OCI-LY7 (cell line): Measurements from ENCODE around the gene TEX22. TPM values are rescaled to one million over a fixed set of nuclear protein-coding genes. Genes with fewer than 3 reads are reported as not detected.

Experiments used
- BruUV-seq: library from RNA; stranded (reverse); fragments of 400-500 nt; replicated peaks from 2 replicates; lab custom pipeline; 2021; lab: Mats Ljungman, UMichigan
- CTCF ChIA-PET: fragments of 300-600 bp; sonication (Branson Sonifier 250); formaldehyde crosslinking; loops from one replicate; lab custom pipeline; 2022; ENCODE audit warnings: antibody characterized with exemption; ENCODE audit not compliant: unreplicated experiment; lab: Charles Lee
- POLR2A ChIA-PET: fragments of 300-600 bp; sonication (Branson Sonifier 250); formaldehyde crosslinking; loops from one replicate; lab custom pipeline; 2022; ENCODE audit warnings: antibody characterized with exemption; lab: Charles Lee
- DNase-seq: peaks from one replicate; pipeline ENCODE4 v3.0.0-alpha.2; 2015; ENCODE audit warnings: low spot score
- H2AFZ ChIP-seq: fragments of 200-600 bp; sonication (generic), shearing (Covaris generic); 2 replicates; pipeline ENCODE4 v1.6.1; 2014; ENCODE audit warnings: mild to moderate bottlenecking, antibody characterized with exemption, low read length, moderate library complexity
- H3K27ac ChIP-seq: fragments of 200-600 bp; sonication (generic); 2 replicates; pipeline ENCODE4 v1.5.1; 2014; ENCODE audit warnings: mixed run types, low read depth, mild to moderate bottlenecking, moderate library complexity, low read length, inconsistent platforms; ENCODE audit not compliant: poor library complexity, severe bottlenecking
- H3K36me3 ChIP-seq: fragments of 200-600 bp; sonication (generic); 2 replicates; pipeline ENCODE4 v1.6.1; 2014; ENCODE audit warnings: mild to moderate bottlenecking, antibody characterized with exemption, low read length, moderate library complexity, mixed read lengths; ENCODE audit not compliant: insufficient read depth
- H3K4me1 ChIP-seq: fragments of 200-600 bp; sonication (generic); 2 replicates; pipeline ENCODE4 v1.5.1; 2014; ENCODE audit warnings: mild to moderate bottlenecking, low read length; ENCODE audit not compliant: insufficient read depth, poor library complexity, severe bottlenecking
- H3K4me2 ChIP-seq: fragments of 200-600 bp; sonication (generic); 2 replicates; pipeline ENCODE4 v1.6.1; 2014; ENCODE audit warnings: mild to moderate bottlenecking, low read length
- H3K4me3 ChIP-seq: fragments of 200-600 bp; sonication (generic); 2 replicates; pipeline ENCODE4 v1.5.1; 2014; ENCODE audit warnings: mild to moderate bottlenecking, low read depth, low read length; ENCODE audit not compliant: poor library complexity, severe bottlenecking
- H3K79me2 ChIP-seq: fragments of 200-600 bp; sonication (generic); 2 replicates; pipeline ENCODE4 v1.6.1; 2016; ENCODE audit warnings: low read depth, mild to moderate bottlenecking, low read length, moderate library complexity, mixed read lengths; ENCODE audit not compliant: insufficient read depth
- H3K9me2 ChIP-seq: fragments of 200-600 bp; sonication (generic); 2 replicates; pipeline ENCODE4 v1.6.1; 2016; ENCODE audit warnings: mild to moderate bottlenecking, low read length, mixed read lengths; ENCODE audit not compliant: insufficient read depth
- H3K9me3 ChIP-seq: fragments of 200-600 bp; sonication (generic); 2 replicates; pipeline ENCODE4 v1.6.1; 2014; ENCODE audit warnings: mild to moderate bottlenecking, mixed run types, low read length, mixed read lengths
- H4K20me1 ChIP-seq: fragments of 200-600 bp; sonication (generic); 2 replicates; pipeline ENCODE4 v1.6.1; 2014; ENCODE audit warnings: mild to moderate bottlenecking, antibody characterized with exemption, low read length, moderate library complexity, mixed read lengths; ENCODE audit not compliant: insufficient read depth
- EZH2phosphoT487 ChIP-seq: fragments of 200-600 bp; sonication (generic); IDR thresholded peaks from 2 replicates; pipeline ENCODE4 v1.6.1; 2018; ENCODE audit warnings: low read depth, borderline replicate concordance, mild to moderate bottlenecking, mixed run types, antibody characterized with exemption, low read length, moderate library complexity, mixed read lengths
- intact Hi-C: fragments of 100-400 bp; cut with micrococcal nuclease; formaldehyde crosslinking; loops from one replicate; pipeline ENCODE4 v1.10.0; 2022; ENCODE audit not compliant: unreplicated experiment
- total RNA-seq, 2 experiments: library from RNA; depleted of rRNA in 1 of 2; stranded (reverse); fragments of >200 nt in 1 of 2; shearing (Covaris generic) in 1 of 2; gene quantifications; 2 replicates each; pipeline ENCODE4 v1.2.3, GENCODE V29; 2014 to 2022
- TF ChIP-seq, protein P1 (sequence below): fragments of 200-600 bp; sonication (generic); conservative IDR thresholded peaks from 2 replicates; pipeline ENCODE4 v1.5.1; 2014; ENCODE audit warnings: mild to moderate bottlenecking, antibody characterized with exemption, low read length, moderate library complexity, mixed read lengths

Gene TEX22
- total RNA-seq, 2 experiments from 2014 or later, result 1.3 to 9.2 TPM

DNA sequence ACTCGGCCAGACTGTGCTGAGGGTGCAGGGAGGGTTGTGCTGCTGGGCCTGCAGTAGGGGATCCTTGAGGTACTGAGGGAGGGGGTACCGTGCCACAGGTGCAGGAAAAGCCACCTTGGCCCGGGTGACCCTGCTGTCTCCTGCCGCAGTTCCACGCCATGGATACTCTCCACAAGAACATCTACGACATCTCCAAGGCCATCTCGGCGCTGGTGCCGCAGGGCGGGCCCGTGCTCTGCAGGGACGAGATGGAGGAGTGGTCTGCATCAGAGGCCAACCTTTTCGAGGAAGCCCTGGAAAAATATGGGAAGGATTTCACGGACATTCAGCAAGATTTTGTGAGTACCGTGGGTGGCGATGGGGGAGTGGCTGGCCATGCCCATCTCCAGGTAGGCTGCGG is 62.3 kb downstream of the TEX22 start:
- H4K20me1 ChIP-seq, result no peaks in the 10 kb centered on the region
- H3K36me3 ChIP-seq, result peaks cover 61% of the 10 kb centered on the region

DNA sequence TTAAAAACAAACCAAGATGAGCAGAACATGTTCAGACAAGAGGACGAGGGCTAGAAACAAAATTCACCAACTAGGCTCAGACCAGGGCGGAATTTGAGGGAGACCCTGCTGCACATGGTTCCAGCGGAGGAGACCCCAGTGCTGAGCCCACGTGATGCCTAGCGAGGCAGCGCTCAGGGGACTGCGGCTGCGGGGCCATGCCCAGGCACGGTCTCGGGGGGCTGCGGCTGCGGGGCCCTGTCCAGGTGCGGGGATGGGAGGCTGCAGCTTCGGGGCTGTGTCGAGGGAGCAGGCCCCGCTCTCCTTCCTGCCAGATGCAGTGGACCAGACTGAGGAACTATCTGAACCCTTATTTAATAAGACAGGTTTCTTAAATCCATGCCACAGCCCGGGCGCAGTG is 63.6 kb downstream of the TEX22 start:
- H2AFZ ChIP-seq, result no peak overlapping the region
- DNase-seq, result no peak
- no peak overlapping the region for H3K4me3 ChIP-seq
- H3K4me2 ChIP-seq, result no peak overlapping the region
- ChIA-PET POLR2A (no interaction called here), CTCF (no interaction called here)
- no peak overlapping the region for H3K27ac ChIP-seq
- intact Hi-C loops, result no loop called here
- H3K9me2 ChIP-seq, result no peaks in the 10 kb centered on the region
- no peaks in the 10 kb centered on the region for H3K9me3 ChIP-seq
- no peaks in the 10 kb centered on the region for H3K4me1 ChIP-seq
- no TSS peak for BruUV-seq
- H3K79me2 ChIP-seq, result no peaks in the 10 kb centered on the region
- no peak for TF ChIP-seq EZH2phosphoT487
- TF ChIP-seq, protein P1, sequence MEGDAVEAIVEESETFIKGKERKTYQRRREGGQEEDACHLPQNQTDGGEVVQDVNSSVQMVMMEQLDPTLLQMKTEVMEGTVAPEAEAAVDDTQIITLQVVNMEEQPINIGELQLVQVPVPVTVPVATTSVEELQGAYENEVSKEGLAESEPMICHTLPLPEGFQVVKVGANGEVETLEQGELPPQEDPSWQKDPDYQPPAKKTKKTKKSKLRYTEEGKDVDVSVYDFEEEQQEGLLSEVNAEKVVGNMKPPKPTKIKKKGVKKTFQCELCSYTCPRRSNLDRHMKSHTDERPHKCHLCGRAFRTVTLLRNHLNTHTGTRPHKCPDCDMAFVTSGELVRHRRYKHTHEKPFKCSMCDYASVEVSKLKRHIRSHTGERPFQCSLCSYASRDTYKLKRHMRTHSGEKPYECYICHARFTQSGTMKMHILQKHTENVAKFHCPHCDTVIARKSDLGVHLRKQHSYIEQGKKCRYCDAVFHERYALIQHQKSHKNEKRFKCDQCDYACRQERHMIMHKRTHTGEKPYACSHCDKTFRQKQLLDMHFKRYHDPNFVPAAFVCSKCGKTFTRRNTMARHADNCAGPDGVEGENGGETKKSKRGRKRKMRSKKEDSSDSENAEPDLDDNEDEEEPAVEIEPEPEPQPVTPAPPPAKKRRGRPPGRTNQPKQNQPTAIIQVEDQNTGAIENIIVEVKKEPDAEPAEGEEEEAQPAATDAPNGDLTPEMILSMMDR, result no peak
- H4K20me1 ChIP-seq, result no peaks in the 10 kb centered on the region
- H3K36me3 ChIP-seq, result peaks cover 57% of the 10 kb centered on the region

More for the DNA sequence above, 62.3 kb downstream of the TEX22 start:
- no peak overlapping the region for H3K4me2 ChIP-seq
- no peaks in the 10 kb centered on the region for H3K9me3 ChIP-seq
- DNase-seq, result no peak
- ChIA-PET POLR2A (no interaction called here), CTCF (no interaction called here)
- no peaks in the 10 kb centered on the region for H3K9me2 ChIP-seq
- no TSS peak for BruUV-seq
- H2AFZ ChIP-seq, result no peak overlapping the region
- H3K4me3 ChIP-seq, result no peak overlapping the region
- H3K79me2 ChIP-seq, result no peaks in the 10 kb centered on the region
- H3K4me1 ChIP-seq, result no peaks in the 10 kb centered on the region
- TF ChIP-seq, protein P1, result no peak
- no peak for TF ChIP-seq EZH2phosphoT487
- H3K27ac ChIP-seq, result no peak overlapping the region
- intact Hi-C loops, result no loop called here

Other genes starting within 250 kb of the TEX22 start
- gene JAG2, start 229.8 kb upstream of the TEX22 start, total RNA-seq (2014; rRNA removed; shearing (Covaris generic)), result 4.0 and 5.0 TPM in 2 replicates
- 6.0 and 6.5 TPM in 2 replicates for gene JAG2, start 229.8 kb upstream of the TEX22 start, total RNA-seq (2022)
- gene NUDT14, start 217.2 kb upstream of the TEX22 start, total RNA-seq (2014; rRNA removed; shearing (Covaris generic)), result 19.5 and 32.1 TPM in 2 replicates
- 37.0 and 37.5 TPM in 2 replicates for gene NUDT14, start 217.2 kb upstream of the TEX22 start, total RNA-seq (2022)
- 27.9 and 30.0 TPM in 2 replicates for gene BTBD6, start 150.0 kb upstream of the TEX22 start, total RNA-seq (2014; rRNA removed; shearing (Covaris generic))
- gene BTBD6, start 150.0 kb upstream of the TEX22 start, total RNA-seq (2022), result 5.7 and 6.9 TPM in 2 replicates
- gene BRF1, start 97.5 kb upstream of the TEX22 start, total RNA-seq (2014; rRNA removed; shearing (Covaris generic)), result 23.7 and 25.5 TPM in 2 replicates
- gene BRF1, start 97.5 kb upstream of the TEX22 start, total RNA-seq (2022), result 26.4 and 27.0 TPM in 2 replicates
- gene PACS2, start 83.8 kb upstream of the TEX22 start, total RNA-seq (2014; rRNA removed; shearing (Covaris generic)), result 35.3 and 46.9 TPM in 2 replicates
- 45.4 and 47.3 TPM in 2 replicates for gene PACS2, start 83.8 kb upstream of the TEX22 start, total RNA-seq (2022)
- 92.3 and 103 TPM in 2 replicates for gene MTA1, start 21.3 kb downstream of the TEX22 start, total RNA-seq (2014; rRNA removed; shearing (Covaris generic))
- 217 and 220 TPM in 2 replicates for gene MTA1, start 21.3 kb downstream of the TEX22 start, total RNA-seq (2022)
- gene CRIP2, start 76.3 kb downstream of the TEX22 start, total RNA-seq (2014; rRNA removed; shearing (Covaris generic)), result not detected in 2 replicates
- not detected in 2 replicates for gene CRIP2, start 76.3 kb downstream of the TEX22 start, total RNA-seq (2022)
- 4.1 and 4.6 TPM in 2 replicates for gene CRIP1, start 88.3 kb downstream of the TEX22 start, total RNA-seq (2014; rRNA removed; shearing (Covaris generic))
- gene CRIP1, start 88.3 kb downstream of the TEX22 start, total RNA-seq (2022), result 1.5 TPM in 1 of 2 replicates, not detected in the other
- gene TEDC1, start 92.7 kb downstream of the TEX22 start, total RNA-seq (2014; rRNA removed; shearing (Covaris generic)), result 53.2 and 57.4 TPM in 2 replicates
- gene TEDC1, start 92.7 kb downstream of the TEX22 start, total RNA-seq (2022), result 55.8 and 58.0 TPM in 2 replicates
- gene TMEM121, start 128.0 kb downstream of the TEX22 start, total RNA-seq (2014; rRNA removed; shearing (Covaris generic)), result 0.25 and 0.70 TPM in 2 replicates
- gene TMEM121, start 128.0 kb downstream of the TEX22 start, total RNA-seq (2022), result 0.21 and 0.31 TPM in 2 replicates